ENCODE measurements around the gene AATF. TPM values are rescaled to one million over a fixed set of nuclear protein-coding genes. Genes with fewer than 3 reads are reported as not detected.

Gene AATF
- total RNA-seq, 1 experiment from 2014 or later: 43.5 TPM

DNA sequence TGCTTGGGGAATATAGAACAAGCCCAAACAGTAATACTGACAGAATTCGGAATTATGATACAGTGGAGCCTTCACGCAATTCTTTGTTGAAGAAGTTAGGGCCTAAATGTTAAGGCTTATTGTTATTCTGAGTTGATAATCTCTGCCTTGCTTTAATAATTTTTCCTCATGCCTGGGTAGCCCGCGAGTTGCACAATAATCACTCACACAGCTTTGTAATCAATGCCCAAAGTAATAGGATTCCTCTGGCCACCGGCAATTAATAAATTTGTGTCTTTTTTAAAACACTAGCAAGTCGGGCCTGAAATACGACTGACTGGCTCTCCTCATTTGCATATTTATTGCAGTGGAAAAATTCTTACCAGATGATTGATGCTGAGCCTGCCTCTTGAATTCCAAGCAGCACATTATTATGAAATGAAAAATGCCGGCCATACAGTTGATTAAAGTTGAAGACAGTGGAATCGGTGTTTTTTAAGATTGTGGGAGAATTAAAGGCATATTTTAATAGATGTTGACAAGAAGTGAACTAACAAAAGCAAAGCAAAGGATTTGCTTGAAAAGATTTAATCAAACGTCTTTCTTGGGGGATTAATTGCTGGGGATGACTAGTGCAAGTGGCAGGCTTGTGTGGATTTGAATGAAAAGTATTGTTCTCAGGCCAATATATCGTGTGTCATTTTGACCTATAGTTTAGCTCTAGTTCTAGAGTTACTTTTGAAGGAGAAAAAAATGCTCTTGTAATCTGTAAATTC, 30.2 kb downstream of the AATF start:
- peak; percentile 42 for DNase-seq (ENCODE audit: low read depth)

GRCh38 chr17:36979565-36979941, 30.8 kb downstream of the AATF start:
- no peak for DNase-seq (ENCODE audit: low read depth)

DNA sequence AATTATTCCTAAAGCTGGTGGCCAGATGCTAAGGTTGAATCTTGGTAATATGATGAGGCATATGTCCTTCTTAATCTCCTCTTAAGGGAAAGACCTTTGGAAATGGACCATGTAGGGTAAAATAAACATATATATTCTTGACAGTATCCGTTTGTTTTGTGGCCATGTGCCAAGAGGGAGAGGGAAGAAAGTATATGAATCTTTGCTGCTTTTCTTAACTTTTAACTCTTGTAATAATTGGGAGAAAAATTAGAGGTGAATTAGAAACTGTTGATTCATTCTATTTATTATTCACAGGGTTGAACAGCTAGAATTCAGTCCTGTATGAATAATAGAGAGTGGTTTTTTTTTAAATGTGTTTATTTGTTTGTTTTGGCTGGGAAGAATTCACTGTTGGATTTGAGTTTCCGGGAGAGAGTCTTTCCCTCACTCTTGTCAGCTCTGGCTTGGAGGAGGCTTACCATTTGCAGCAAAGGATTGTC, 31.6 kb downstream of the AATF start:
- peak; percentile 25 for DNase-seq (ENCODE audit: low read depth)

DNA sequence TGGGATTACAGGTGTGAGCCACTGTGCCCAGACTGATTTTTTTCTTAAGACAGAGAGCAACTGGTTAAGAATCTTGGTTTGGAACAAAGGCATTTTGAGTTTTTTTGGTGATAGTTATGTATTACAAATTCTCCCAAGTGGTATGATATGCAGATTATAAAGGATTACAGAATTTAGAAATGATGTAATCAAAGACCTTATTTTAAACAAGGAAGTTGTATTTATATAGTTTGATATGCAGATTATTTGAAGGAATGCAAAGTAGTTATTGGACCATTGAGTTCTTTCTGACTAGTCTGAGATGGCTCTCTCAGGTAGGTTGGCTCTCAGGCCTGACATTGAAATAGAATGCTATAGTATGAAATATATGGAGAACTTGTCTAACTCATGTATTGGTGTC, 34.9 kb downstream of the AATF start:
- DNase-seq (ENCODE audit: low read depth): no peak

- no peak for DNase-seq (ENCODE audit: low read depth)
These were observed 40.4 kb downstream of the AATF start for GRCh38 chr17:36989173-36989572.

DNA sequence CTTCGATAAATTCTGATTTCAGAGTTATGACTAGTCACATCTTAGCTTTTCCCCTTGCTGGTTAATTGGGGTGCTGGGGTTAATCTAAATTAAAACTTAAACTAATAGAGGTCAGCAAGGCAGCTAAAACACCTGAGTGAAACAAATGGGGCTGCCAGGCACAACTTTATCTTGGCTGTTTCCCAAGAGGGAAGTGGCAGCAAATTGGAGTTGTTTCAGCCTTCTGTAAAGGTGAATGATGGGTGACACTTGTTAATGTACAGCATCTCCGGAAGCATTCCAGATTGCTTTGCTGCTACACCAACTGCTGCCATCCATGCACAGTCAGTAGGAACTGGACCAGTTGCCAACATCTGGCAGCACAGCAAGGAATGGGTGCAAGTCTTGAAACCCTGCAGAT, 43.9 kb downstream of the AATF start:
- no peak for DNase-seq (ENCODE audit: low read depth)

DNA sequence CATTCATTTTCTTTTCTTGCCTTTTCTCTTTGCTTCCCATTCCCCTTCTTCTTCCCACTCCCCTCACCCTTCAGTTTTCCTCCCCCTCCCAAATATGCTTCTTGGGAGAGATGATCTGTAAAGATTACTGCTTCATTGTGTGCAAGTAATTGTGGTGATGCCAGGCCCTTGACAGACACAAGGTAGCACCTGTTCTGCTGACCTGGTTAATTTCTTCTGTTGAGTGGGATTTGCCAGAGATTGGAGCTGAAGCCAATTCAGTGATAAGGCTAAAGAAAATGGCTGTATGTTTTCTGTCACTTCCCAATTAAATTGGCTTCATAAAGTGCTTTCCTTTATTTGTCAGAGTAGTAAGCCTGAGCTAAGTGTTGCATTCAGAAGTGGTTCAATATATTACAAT, 44.5 kb downstream of the AATF start:
- DNase-seq (ENCODE audit: low read depth): no peak

- peak; percentile 25 for DNase-seq (ENCODE audit: low read depth)
These were observed 45.7 kb downstream of the AATF start for GRCh38 chr17:36994438-36994837.

GRCh38 chr17:36999471-36999870, 50.7 kb downstream of the AATF start:
- no peak for DNase-seq (ENCODE audit: low read depth)

DNA sequence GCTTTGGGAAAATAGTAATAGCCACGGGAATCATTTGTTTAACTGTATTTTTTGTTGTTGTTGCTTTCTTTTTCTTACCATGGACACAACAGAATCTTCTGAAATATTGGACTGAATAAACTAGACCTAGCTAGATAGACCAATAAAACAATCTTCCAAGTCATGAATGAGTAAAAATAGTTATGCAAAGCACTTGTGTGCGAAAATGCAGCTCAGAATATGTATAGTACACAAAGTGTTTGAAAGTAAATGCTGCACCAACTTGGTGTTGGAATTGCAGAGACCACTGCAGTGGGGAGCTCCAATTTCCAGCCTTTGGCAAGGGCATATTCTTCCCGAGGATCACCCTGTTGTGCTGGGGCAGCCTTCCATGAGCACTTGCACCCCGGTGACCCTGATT, 68.0 kb downstream of the AATF start:
- DNase-seq (ENCODE audit: low read depth): no peak

DNA sequence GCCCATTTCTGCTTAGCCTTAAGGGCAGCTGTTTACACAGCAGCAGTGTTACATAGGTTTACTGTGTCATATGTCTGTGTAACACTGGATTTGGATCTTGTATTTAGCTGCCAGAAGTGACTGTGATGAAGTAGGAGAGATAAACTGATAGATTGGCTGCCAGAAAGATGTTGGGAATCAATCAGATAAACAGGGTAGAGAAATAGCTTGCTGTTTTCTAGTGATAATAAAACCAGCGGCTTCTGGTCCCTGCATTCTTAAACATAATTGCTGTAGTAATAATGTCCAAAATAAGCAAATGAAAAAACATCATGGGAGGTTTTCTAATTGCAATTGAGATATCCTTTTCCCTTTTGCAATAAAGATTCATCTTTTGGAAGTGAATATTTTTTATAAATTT, 68.7 kb downstream of the AATF start:
- no peak for DNase-seq (ENCODE audit: low read depth)

- no peak for DNase-seq (ENCODE audit: low read depth)
These were observed 70.5 kb downstream of the AATF start for GRCh38 chr17:37019117-37019740.

- no peak for DNase-seq (ENCODE audit: low read depth)
These were observed 71.0 kb downstream of the AATF start for GRCh38 chr17:37019741-37020129.

- no peak for DNase-seq (ENCODE audit: low read depth)
These were observed 75.5 kb downstream of the AATF start for GRCh38 chr17:37024181-37024637.

- DNase-seq (ENCODE audit: low read depth): no peak
These were observed 76.5 kb downstream of the AATF start for GRCh38 chr17:37025238-37025637.

DNA sequence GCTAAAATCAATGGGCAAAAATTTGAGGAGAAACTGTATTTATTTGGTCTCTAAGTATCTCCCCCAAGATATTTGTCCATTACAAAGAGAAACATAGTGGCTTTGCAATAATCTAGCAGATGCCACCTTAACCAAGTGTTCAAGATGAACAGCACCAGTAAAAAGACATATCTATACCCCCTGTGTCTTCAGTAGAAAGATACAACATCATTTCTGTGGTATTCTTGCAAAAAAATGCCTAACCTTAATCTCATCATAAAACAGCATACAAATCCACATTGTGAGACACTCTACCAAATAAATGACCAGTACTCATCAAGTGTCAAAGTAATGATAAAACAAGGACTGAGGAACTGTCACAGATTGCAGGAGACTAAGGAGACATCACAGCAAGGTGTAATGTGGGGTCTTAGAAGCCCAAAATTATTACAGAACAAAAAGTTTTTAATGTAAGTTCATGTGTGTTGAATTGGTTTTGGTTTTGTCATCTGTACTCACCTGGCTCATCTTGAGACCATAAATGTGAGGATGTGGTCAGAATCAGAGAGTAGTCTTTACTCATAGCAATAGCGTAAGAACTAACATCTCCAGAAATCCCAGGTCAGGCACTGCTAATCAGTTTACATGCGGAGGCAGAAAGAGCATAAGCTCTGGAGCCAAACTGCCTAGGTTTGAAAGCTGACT, 77.2 kb downstream of the AATF start:
- no peak for DNase-seq (ENCODE audit: low read depth)

DNA sequence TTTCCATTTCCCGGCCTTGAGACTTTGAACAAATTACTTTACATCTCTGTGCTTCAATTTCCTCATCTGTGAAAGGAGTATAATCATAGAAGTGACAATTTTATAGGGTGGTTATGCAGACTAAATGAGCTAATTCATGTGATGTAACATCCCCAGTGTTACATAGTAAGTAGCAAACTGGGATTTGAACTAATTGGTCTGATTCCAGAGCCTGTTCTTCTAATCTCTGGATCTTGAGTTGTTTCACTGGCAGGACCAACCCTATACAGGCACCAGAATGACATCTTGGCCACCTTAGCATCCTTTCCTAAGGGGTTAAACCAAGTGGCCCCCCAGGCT, 77.7 kb downstream of the AATF start:
- no peak for DNase-seq (ENCODE audit: low read depth)

GRCh38 chr17:37028040-37028439, 79.3 kb downstream of the AATF start:
- DNase-seq (ENCODE audit: low read depth): no peak

DNA sequence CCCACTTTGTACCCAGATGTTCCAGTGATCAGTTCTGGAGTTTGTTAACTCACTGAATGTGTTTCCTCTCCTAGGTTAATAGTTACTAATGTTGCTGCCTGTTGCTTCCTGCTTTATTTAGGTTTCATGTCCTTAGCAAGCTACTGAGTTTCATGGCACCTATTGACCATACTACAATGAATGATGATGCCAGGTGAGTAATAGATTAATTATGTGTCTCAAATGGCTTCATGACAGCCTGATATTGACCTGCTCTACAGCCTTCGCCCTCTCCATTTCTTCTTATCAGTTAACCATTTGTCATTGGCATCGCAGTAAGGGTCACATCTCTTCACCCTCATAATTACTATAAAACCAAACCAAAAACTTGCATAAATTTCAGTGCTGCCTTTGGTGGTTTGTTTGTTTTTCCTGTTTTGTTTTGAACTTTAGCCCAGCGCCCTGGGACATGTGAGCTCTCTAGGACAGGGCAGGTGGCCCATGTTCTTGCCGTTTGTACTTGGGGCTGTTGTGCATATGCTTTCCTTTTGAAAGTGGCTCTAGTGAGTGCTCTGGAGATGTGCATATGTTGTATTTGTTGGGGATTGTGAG, 82.8 kb downstream of the AATF start:
- DNase-seq (ENCODE audit: low read depth): no peak

DNA sequence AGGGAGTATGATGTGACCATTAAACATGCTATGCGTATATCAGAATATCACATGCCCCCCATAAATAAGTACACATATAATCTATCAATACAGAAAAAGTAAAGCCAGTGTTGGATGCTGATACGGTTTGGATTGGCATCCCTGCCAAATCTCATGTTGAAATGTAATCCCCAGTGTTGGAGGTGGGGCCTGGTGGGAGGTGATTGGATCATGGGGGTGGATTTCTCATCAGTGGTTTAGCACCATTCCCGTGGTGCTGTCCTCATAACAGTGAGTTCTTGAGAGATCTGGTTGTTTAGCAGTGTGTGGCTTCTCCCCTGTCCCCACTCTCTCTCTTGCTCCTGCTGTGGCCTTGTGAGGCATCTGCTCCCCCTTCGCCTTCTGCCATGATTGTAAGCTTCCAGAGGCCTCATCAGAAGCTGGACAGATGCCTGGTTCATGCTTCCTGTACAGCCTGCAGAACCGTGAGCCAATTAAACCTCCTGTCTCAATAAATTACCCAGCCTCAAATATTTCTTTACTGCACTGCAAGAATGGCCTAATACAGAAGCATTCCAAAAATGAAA, 88.9 kb downstream of the AATF start:
- no peak for DNase-seq (ENCODE audit: low read depth)

- DNase-seq (ENCODE audit: low read depth): no peak
These were observed 90.5 kb downstream of the AATF start for GRCh38 chr17:37039269-37039668.

DNA sequence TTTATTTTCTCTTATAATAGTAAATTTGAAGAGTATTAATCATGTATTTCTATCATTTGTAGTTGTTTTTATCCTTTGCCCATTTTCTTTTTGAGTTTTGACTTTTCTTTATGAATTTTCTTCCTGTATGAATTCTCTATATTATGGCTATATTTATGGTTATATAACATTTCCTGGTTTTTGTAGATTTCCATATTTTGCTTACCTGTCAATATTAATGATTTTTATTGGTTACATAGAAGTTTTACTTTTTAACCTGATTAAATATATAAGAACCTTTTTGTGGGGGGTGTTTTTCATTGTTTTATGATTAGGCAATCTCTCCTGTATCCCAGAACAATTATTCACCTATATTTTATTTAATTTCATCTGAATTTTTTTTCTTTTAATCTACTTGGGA, 93.2 kb downstream of the AATF start:
- no peak for DNase-seq (ENCODE audit: low read depth)

All from M059J (cell line).